Skeletal muscle tissue (tissue), 4 donors: ENCODE results near the gene TIGD3. TPM values are rescaled to one million over a fixed set of nuclear protein-coding genes. Genes with fewer than 3 reads are reported as not detected.
A peak's percentile ranks its signal among the peaks of the same experiment; 100 is the strongest.

ENCODE experiments used
- H3K27ac ChIP-seq: one replicate; pipeline ENCODE4 v1.7.0; 2013; ENCODE audit warnings: mild to moderate bottlenecking, low read depth, low read length, inconsistent platforms
- H3K27me3 ChIP-seq, 3 donors: one replicate each; pipeline ENCODE4 v1.7.0; 2013; ENCODE audit warnings: low read length in 3 of 3; ENCODE audit not compliant: control insufficient read depth in 3 of 3, insufficient read depth in 3 of 3
- H3K36me3 ChIP-seq, 3 donors: one replicate each; pipeline ENCODE4 v1.7.0; 2013; ENCODE audit warnings: low read length in 3 of 3; ENCODE audit not compliant: control insufficient read depth in 3 of 3, insufficient read depth in 3 of 3
- H3K4me1 ChIP-seq, 3 donors: one replicate each; pipeline ENCODE4 v1.7.0; 2013; ENCODE audit warnings: low read length in 3 of 3, mild to moderate bottlenecking in 3 of 3; ENCODE audit not compliant: control insufficient read depth in 3 of 3, insufficient read depth in 3 of 3
- H3K4me3 ChIP-seq, 3 donors: one replicate each; pipeline ENCODE4 v1.7.0; 2013; ENCODE audit warnings: low read length in 3 of 3
- H3K9ac ChIP-seq, 3 donors: one replicate each; pipeline ENCODE4 v1.7.0; 2013; ENCODE audit warnings: low read length in 3 of 3, mild to moderate bottlenecking in 3 of 3, moderate library complexity in 2 of 3, low read depth in 1 of 3
- H3K9me3 ChIP-seq, 3 donors: one replicate each; pipeline ENCODE4 v1.7.0; 2013; ENCODE audit warnings: low read length in 3 of 3; ENCODE audit not compliant: control insufficient read depth in 3 of 3
- total RNA-seq: library from RNA; depleted of rRNA; stranded (reverse); fragments of >200 nt; gene quantifications from one replicate; pipeline ENCODE4 v1.2.3, GENCODE V29; 2014
- donor health status: Osteomylitis.

TIGD3 gene
- total RNA-seq, 1 donor from 2014 or later, result not detected

DNA sequence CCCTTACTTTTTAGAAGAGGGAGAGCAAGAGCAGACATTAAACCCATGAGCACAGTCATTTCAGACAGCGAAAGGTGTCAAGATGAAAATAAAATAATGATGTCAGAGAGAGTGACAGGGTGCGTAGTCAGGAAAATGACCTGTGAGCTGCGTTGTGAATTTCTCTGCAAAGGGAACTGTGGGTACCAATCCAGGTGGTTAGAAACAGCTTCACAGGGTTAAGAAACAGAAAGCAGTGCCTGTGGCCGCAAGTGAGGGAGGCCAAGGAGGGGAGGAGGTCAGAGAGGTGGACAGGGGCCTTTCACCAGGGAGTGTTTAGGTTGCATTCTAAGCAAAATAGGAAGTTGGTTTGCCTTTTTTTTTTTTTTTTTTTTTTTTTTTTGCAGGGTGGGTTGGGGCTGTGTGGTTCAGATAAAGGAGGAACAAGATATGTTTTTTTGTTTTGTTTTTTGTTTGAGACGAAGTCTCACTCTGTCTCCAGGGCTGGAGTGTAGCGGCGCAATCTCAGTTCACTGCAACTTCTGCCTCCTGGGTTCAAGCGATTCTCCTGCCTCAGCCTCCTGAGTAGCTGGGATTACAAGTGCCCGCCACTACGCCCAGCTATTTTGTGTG, 7.9 kb downstream of the TIGD3 start:
- no peak overlapping the region for H3K4me3 ChIP-seq
- no peaks in the 10 kb centered on the region for H3K9me3 ChIP-seq
- no peak overlapping the region for H3K27ac ChIP-seq
- no peaks in the 10 kb centered on the region for H3K36me3 ChIP-seq
- peaks cover 7 to 11% (median 7%) of the 10 kb centered on the region in 3 donors for H3K4me1 ChIP-seq
- no peaks in the 10 kb centered on the region for H3K27me3 ChIP-seq
- peak overlapping the region in 1 of 3 donors; percentile 32 for H3K9ac ChIP-seq

DNA sequence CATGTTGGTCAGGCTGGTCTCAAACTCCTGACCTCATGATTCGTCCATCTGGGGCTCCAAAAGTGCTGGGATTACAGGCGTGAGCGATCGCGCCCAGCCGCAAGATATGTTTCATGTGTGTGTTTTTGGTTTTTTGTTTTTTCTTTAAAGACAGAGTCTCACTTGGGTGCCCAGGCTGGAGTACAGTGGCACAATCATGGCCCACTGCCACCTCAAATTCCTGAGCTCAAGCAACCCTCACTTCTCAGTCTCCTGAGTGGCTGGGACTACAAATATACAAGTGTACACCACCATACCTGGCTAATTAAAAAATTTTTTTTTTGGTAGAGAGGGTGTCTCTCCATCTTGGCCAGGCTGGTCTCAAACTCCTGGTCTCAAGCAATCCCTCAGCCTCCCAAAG, 8.4 kb downstream of the TIGD3 start:
- H3K9me3 ChIP-seq, result no peaks in the 10 kb centered on the region
- peak overlapping the region in 1 of 3 donors; percentile 32 for H3K9ac ChIP-seq
- H3K36me3 ChIP-seq, result no peaks in the 10 kb centered on the region
- no peak overlapping the region for H3K4me3 ChIP-seq
- peaks cover 7% of the 10 kb centered on the region in 3 donors for H3K4me1 ChIP-seq
- H3K27me3 ChIP-seq, result no peaks in the 10 kb centered on the region
- no peak overlapping the region for H3K27ac ChIP-seq

DNA sequence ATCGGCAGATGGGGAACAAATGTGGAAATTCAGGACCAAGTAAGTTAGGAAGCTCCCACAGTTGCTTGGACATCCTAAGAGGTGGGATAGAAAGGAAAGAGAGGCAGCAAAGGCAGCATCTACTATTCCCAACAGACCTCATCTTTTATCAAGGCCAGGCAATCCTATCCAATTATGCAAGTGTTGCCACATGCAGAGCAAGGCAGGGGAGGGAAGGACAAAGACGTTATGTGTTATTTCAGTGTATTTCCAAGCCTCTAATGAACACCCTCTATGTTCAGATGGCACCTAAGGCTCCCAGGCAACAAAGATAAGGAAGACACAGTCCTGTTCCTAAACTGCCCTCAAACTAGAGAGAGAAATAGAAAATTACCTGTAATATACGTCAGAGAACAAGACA, 9.2 kb downstream of the TIGD3 start:
- Histone ChIP-seq H3K36me3 (no peaks in the 10 kb centered on the region), H3K9ac (no peak overlapping the region), H3K4me3 (no peak overlapping the region), H3K27ac (no peak overlapping the region), H3K9me3 (no peaks in the 10 kb centered on the region), H3K27me3 (no peaks in the 10 kb centered on the region), H3K4me1 (peaks cover 6 to 7% (median 7%) of the 10 kb centered on the region in 3 donors)

DNA sequence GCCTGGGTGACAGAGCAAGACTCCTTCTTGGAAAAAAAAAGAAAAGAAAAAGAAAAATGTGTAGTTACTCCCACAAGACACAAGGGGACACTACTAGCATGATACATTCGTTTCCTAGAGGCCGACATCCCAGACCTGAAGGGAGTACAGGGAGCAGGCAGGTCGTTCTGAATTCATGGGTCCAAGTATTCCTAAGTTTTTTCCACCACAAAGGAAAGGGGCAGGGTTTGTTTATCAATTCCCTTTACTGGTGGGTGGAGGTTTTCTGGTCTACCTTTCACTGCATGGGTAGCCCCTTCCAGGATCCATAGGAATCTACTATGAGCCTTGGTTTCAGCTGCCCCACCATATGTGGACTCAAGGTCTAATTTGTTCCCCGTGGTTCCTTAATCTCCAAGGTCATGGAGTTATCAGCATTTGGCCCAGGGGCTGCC, 11.8 kb downstream of the TIGD3 start:
- Histone ChIP-seq H3K27ac (peak overlapping the region; percentile 54), H3K36me3 (no peaks in the 10 kb centered on the region), H3K9me3 (no peaks in the 10 kb centered on the region), H3K4me3 (peak overlapping the region in 1 of 3 donors; percentile 35), H3K27me3 (no peaks in the 10 kb centered on the region), H3K4me1 (peaks cover 13 to 16% (median 14%) of the 10 kb centered on the region in 3 donors), H3K9ac (peak overlapping the region; percentile 46 to 60 (median 58))

DNA sequence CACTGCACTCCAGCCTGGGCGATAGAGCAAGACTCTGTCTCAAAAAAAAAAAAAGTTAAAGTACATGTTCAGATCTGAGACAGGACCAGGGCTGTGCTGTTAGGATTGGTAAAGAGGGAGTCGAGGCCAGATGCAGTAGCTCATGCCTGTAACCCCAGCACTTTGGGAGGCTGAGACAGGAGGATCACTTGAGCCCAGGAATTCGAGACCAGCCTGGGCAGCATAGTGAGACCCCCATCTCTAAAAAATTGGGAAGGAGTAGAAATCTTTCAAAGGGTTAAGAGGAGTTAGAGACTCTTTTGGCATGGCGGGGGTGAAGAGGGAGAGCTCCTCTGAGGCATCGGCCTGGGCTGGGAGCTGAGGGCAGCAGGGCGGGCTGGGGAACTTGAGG, 16.1 kb downstream of the TIGD3 start:
- Histone ChIP-seq H3K4me3 (peak overlapping the region in 2 of 3 donors; percentile 6 to 24), H3K36me3 (no peaks in the 10 kb centered on the region), H3K4me1 (peaks cover 26 to 54% (median 44%) of the 10 kb centered on the region in 3 donors), H3K9me3 (no peaks in the 10 kb centered on the region), H3K9ac (peak overlapping the region; percentile 27 to 72 (median 66)), H3K27me3 (no peaks in the 10 kb centered on the region), H3K27ac (peak overlapping the region; percentile 92)

DNA sequence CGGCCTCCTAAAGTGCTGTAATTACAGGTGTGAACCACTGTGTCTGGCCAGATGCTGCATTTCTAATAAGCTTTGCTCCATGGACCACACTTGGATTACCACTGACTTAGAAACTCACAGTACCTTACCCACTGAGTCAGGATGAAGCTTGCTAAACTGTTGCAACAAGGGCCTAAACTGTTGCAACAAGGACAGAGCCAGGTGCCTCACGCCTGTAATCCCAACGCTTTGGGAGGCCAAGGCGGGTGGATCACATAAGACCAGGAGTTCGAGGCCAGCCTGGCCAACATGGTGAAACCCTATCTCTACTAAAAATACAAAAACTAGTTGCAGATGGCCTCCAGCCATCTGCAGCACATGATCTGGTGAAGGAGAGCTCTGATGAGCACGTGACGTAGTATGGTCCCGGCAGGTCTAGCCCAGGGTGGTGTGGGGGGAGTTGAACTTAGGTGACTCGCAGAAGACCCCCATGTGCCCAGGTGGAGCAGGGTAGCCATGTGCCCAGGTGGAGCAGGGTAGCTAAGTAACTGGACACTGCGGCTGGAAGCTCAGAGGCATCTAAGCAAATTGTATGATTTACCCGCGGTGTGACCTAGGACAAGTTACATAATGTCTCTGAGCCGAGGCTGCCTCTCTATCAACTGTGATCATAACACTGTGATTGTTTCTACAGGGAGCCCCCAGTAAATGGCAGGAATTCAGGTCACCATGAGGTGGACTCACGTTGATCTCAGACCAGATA, 19.5 kb downstream of the TIGD3 start:
- H3K27me3 ChIP-seq, result no peaks in the 10 kb centered on the region
- H3K27ac ChIP-seq, result peak overlapping the region; percentile 71
- no peaks in the 10 kb centered on the region for H3K36me3 ChIP-seq
- H3K9me3 ChIP-seq, result no peaks in the 10 kb centered on the region
- H3K4me1 ChIP-seq, result peaks cover 19 to 51% (median 42%) of the 10 kb centered on the region in 3 donors
- peak overlapping the region in 1 of 3 donors; percentile 39 for H3K9ac ChIP-seq
- H3K4me3 ChIP-seq, result no peak overlapping the region

DNA sequence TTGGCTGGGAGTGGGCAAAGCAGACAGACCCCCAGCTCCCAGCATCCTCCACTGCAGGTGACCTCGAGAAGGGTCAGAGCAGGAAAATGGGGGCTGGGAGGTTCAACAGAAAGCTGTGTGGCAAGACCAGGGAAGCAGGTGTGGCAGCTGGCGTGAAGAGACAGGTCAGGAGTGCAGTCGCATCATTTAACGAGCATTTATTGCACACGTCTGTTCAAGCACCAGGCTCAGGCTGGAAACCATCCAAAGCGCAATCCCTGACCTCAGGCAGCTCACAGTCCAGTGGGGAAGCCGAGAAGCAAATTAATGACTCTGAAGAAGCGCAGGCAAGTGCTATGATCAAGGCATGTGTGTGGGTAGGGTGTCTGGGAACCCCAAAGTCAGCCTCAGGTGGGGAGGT, 20.5 kb downstream of the TIGD3 start:
- no peaks in the 10 kb centered on the region for H3K36me3 ChIP-seq
- H3K27ac ChIP-seq, result peak overlapping the region; percentile 71
- no peaks in the 10 kb centered on the region for H3K27me3 ChIP-seq
- H3K4me3 ChIP-seq, result peak overlapping the region in 1 of 3 donors; percentile 13
- H3K9me3 ChIP-seq, result no peaks in the 10 kb centered on the region
- peaks cover 19 to 54% (median 43%) of the 10 kb centered on the region in 3 donors for H3K4me1 ChIP-seq
- peak overlapping the region in 2 of 3 donors; percentile 33 to 54 for H3K9ac ChIP-seq

DNA sequence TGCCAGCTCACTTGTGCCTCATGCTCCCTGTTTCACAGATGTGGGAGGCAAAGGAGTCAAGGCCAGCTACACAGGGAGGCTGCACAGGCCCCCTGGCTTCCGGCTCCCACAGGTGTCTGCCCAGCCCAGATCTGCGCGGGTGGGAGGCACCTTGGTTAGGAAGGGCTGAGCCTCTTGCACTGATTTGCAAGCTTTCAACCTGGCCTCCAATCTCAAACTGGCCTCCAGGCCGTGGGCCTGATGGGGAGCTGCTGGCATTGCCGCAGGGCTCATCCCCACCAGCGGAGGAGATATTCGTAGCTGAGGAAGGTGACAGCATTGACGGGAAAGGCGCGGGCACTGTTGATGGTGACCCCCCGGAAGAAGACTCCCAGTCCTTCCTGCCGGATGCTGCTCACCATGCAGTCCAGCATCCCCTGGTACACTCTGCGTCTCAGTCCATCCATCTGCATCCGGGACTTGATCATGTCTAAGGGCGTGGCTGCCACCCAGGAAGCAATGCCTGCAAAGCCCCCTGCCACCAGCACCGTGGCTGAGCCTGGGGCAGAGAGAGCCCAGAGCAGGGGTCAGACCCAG, 21.7 kb downstream of the TIGD3 start:
- H3K4me3 ChIP-seq, result no peak overlapping the region
- H3K9me3 ChIP-seq, result no peaks in the 10 kb centered on the region
- peaks cover 15 to 59% (median 46%) of the 10 kb centered on the region in 3 donors for H3K4me1 ChIP-seq
- H3K27me3 ChIP-seq, result no peaks in the 10 kb centered on the region
- no peak overlapping the region for H3K27ac ChIP-seq
- no peak overlapping the region for H3K9ac ChIP-seq
- H3K36me3 ChIP-seq, result no peaks in the 10 kb centered on the region

DNA sequence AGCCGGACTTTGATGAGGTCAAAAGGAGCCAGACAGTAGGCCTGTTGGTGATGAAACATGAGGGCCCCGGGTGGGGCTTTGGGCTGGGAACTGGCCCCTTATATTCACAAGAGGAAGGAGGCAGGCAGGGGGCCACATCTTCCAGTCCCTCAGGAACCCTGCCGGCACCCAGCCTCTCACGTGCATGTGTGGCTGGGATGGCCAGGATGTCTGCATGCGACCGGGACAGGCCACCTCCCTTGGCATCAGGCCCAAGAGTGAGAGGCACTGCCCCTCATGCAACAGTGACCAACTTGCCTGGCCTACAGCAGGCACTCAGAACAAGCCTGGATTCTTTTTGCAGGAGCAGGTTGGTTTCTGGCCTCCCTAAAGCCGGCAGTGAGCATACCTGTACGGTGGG, 22.5 kb downstream of the TIGD3 start:
- H3K27ac ChIP-seq, result no peak overlapping the region
- no peaks in the 10 kb centered on the region for H3K36me3 ChIP-seq
- no peaks in the 10 kb centered on the region for H3K9me3 ChIP-seq
- no peak overlapping the region for H3K4me3 ChIP-seq
- no peaks in the 10 kb centered on the region for H3K27me3 ChIP-seq
- H3K4me1 ChIP-seq, result peaks cover 15 to 58% (median 46%) of the 10 kb centered on the region in 3 donors
- peak overlapping the region in 1 of 3 donors; percentile 8 for H3K9ac ChIP-seq

DNA sequence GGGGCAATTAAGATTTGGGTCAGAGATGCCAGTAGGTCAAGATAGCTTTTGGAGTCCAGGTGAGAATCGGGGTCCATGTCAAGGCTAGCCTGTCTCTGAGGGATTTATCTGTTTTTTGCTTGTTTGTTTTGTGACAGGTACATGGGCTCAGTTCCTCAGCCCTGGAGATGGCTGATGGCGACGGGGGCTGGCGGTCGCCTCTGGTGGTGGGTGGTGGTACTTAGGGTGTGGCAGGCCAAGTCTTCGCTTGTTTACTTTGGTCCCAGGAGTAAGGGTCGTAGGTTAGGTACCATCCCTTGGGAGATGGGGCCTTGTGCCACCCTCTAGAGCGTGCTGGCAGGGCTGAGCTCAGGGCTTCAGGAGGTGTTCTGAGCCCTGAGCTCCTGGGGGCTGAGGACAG, 23.2 kb downstream of the TIGD3 start:
- Histone ChIP-seq H3K4me3 (no peak overlapping the region), H3K27ac (no peak overlapping the region), H3K36me3 (no peaks in the 10 kb centered on the region), H3K27me3 (no peaks in the 10 kb centered on the region), H3K9ac (peak overlapping the region in 1 of 3 donors; percentile 25), H3K4me1 (peaks cover 14 to 58% (median 46%) of the 10 kb centered on the region in 3 donors), H3K9me3 (no peaks in the 10 kb centered on the region)
